GM12872 (cell line): ENCODE data around the gene BMPR1A.

Source experiments
- CTCF ChIP-seq: IDR thresholded peaks from 3 replicates; pipeline ENCODE4 v1.5.1; 2011; ENCODE audit warnings: low read depth, mild to moderate bottlenecking, low read length, moderate library complexity; ENCODE audit not compliant: insufficient read depth

BMPR1A gene

GRCh38 chr10:86922553-86922961 lies 166.1 kb downstream of the BMPR1A start:
- TF ChIP-seq CTCF = no peak

GRCh38 chr10:86929468-86930380 lies 173.3 kb downstream of the BMPR1A start:
- TF ChIP-seq CTCF = no peak

GRCh38 chr10:86931872-86932271 lies 175.5 kb downstream of the BMPR1A start:
- TF ChIP-seq CTCF = no peak

- TF ChIP-seq CTCF = no peak
Measured at GRCh38 chr10:86932674-86933073, 176.3 kb downstream of the BMPR1A start.

GRCh38 chr10:86936661-86937501 lies 180.5 kb downstream of the BMPR1A start:
- no peak for TF ChIP-seq CTCF

- no peak for TF ChIP-seq CTCF
Measured at GRCh38 chr10:86937502-86938154, 181.2 kb downstream of the BMPR1A start.

GRCh38 chr10:86938260-86938659 lies 181.8 kb downstream of the BMPR1A start:
- TF ChIP-seq CTCF = no peak
